ENCODE results near the gene GATA5. TPM values are rescaled to one million over a fixed set of nuclear protein-coding genes. Genes with fewer than 3 reads are reported as not detected.
A peak's percentile ranks its signal among the peaks of the same experiment; 100 is the strongest.

GATA5 gene
- total RNA-seq, 1 experiment from 2014 or later = 0.25 TPM

DNA sequence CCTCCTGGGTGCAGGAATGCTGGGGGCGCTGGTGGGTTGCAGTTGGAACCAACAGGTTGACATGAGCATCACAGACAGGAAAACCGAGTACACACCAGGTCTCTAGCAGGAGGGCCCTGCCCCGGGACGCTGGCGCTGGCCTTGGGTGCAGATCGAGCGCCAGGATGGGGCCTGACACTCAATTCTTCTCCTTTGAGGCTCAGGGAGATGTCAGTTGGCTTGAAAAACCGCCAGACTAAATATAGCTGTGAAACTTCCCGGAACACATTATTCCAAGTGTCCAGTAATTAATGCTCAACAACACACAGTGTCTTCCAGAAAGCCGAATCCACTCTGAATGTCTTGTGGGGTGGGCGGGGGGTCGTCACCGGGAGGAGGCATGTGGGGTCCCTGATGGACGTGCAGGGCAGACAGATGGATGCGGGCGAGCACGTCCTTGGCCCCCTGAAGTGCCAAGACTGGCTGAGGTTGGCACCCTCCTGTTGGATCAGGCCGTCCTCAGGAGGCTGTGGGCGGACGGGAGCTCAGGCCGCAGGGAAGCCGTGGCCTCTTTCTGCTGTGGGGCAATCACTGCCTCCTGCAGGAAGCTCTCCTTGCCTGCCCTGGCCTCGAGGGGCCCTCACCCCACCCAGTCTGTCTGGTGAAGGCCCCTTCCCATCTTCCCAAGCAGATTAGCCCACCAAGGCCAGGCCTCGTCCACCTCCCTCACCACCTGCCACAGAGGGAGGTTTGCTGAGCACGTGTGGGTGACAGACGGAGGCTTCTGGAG is 19.4 kb upstream of the GATA5 start:
- no peak for TF ChIP-seq CTCF (IDR thresholded peaks at IDR 0.05; ENCODE audit: insufficient read depth in 1 of 2, low read depth in 1 of 2, low read length in 1 of 2, severe bottlenecking in 1 of 2, unreplicated experiment in 1 of 2)
- Mint-ChIP-seq H3K4me3 (ENCODE audit: unreplicated experiment) (no peak overlapping the region), H3K4me1 (ENCODE audit: low read depth, unreplicated experiment) (peaks cover 8% of the 10 kb centered on the region), H3K9me3 (ENCODE audit: unreplicated experiment) (peaks cover 13% of the 10 kb centered on the region), H3K27me3 (ENCODE audit: insufficient read depth, unreplicated experiment) (no peaks in the 10 kb centered on the region), H3K27ac (ENCODE audit: unreplicated experiment) (peak overlapping the region; percentile 42), H3K36me3 (ENCODE audit: insufficient read depth, unreplicated experiment) (no peaks in the 10 kb centered on the region)
- DNase-seq = no peak
- Histone ChIP-seq H3K4me1 (peaks cover 42% of the 10 kb centered on the region), H3K9me3 (peaks cover 12% of the 10 kb centered on the region; the same call in 1 of the 2 replicates), H3K36me3 (ENCODE audit: control insufficient read depth, insufficient read depth, low read length) (no peaks in the 10 kb centered on the region), H3K4me3 (ENCODE audit: low read depth, low read length) (no peak overlapping the region), H3K27me3 (replicated peaks; ENCODE audit: control insufficient read depth, insufficient read depth, low read length) (no peaks in the 10 kb centered on the region)
- no TSS peak for BruUV-seq (replicated peaks)
- intact Hi-C loops (cut with micrococcal nuclease; ENCODE audit: unreplicated experiment) = no loop called here
- CTCF ChIA-PET = interaction anchor here (0.8 to 2.1 kb wide), 2 partner anchors 17 to 65 kb away, joined by 3 to 16 read pairs; no protein-coding TSS in a partner anchor
- POLR2A ChIA-PET = no interaction called here

- Mint-ChIP-seq H3K4me3 (ENCODE audit: unreplicated experiment) (no peak overlapping the region), H3K9me3 (ENCODE audit: unreplicated experiment) (peaks cover 11% of the 10 kb centered on the region), H3K36me3 (ENCODE audit: insufficient read depth, unreplicated experiment) (no peaks in the 10 kb centered on the region), H3K4me1 (ENCODE audit: low read depth, unreplicated experiment) (peaks cover 14% of the 10 kb centered on the region), H3K27me3 (ENCODE audit: insufficient read depth, unreplicated experiment) (no peaks in the 10 kb centered on the region), H3K27ac (ENCODE audit: unreplicated experiment) (peak overlapping the region; percentile 42)
- ChIA-PET POLR2A (no interaction called here), CTCF (interaction anchor here (2.1 kb wide), 1 partner anchor 16 kb away, joined by 16 read pairs; no protein-coding TSS in a partner anchor)
- H3K4me1 ChIP-seq = peaks cover 48% of the 10 kb centered on the region
- H3K4me3 ChIP-seq (ENCODE audit: low read depth, low read length) = no peak overlapping the region
- no peaks in the 10 kb centered on the region for H3K36me3 ChIP-seq (ENCODE audit: control insufficient read depth, insufficient read depth, low read length)
- peaks cover 12% of the 10 kb centered on the region; the same call in 1 of the 2 replicates for H3K9me3 ChIP-seq
- DNase-seq = no peak
- intact Hi-C loops (cut with micrococcal nuclease; ENCODE audit: unreplicated experiment) = no loop called here
- H3K27me3 ChIP-seq (replicated peaks; ENCODE audit: control insufficient read depth, insufficient read depth, low read length) = no peaks in the 10 kb centered on the region
- BruUV-seq (replicated peaks) = no TSS peak
- no peak for TF ChIP-seq CTCF (IDR thresholded peaks at IDR 0.05; ENCODE audit: insufficient read depth in 1 of 2, low read depth in 1 of 2, low read length in 1 of 2, severe bottlenecking in 1 of 2, unreplicated experiment in 1 of 2)
These were observed 18.7 kb upstream of the GATA5 start for GRCh38 chr20:62494537-62494936.

GRCh38 chr20:62493886-62494285 is 18.1 kb upstream of the GATA5 start:
- Histone ChIP-seq H3K9me3 (peaks cover 12% of the 10 kb centered on the region; the same call in 1 of the 2 replicates), H3K4me1 (peaks cover 55% of the 10 kb centered on the region), H3K36me3 (ENCODE audit: control insufficient read depth, insufficient read depth, low read length) (no peaks in the 10 kb centered on the region), H3K27me3 (replicated peaks; ENCODE audit: control insufficient read depth, insufficient read depth, low read length) (no peaks in the 10 kb centered on the region), H3K4me3 (ENCODE audit: low read depth, low read length) (no peak overlapping the region)
- intact Hi-C loops (cut with micrococcal nuclease; ENCODE audit: unreplicated experiment) = no loop called here
- Mint-ChIP-seq H3K9me3 (ENCODE audit: unreplicated experiment) (peaks cover 11% of the 10 kb centered on the region), H3K4me3 (ENCODE audit: unreplicated experiment) (no peak overlapping the region), H3K27me3 (ENCODE audit: insufficient read depth, unreplicated experiment) (no peaks in the 10 kb centered on the region), H3K36me3 (ENCODE audit: insufficient read depth, unreplicated experiment) (no peaks in the 10 kb centered on the region), H3K27ac (ENCODE audit: unreplicated experiment) (peak overlapping the region; percentile 17), H3K4me1 (ENCODE audit: low read depth, unreplicated experiment) (peaks cover 20% of the 10 kb centered on the region)
- POLR2A ChIA-PET = no interaction called here
- no peak for DNase-seq
- no peak for TF ChIP-seq CTCF (IDR thresholded peaks at IDR 0.05; ENCODE audit: insufficient read depth in 1 of 2, low read depth in 1 of 2, low read length in 1 of 2, severe bottlenecking in 1 of 2, unreplicated experiment in 1 of 2)
- CTCF ChIA-PET = no interaction called here
- no TSS peak for BruUV-seq (replicated peaks)

Data from Caco-2 (cell line).